HG03045 (cell line): Measurements from ENCODE around the gene HLCS.
"Not testable (repeated sequence)": the region's sequence is repeated elsewhere in the genome, so short reads cannot be mapped to it uniquely, and the experiment has no call there.

Experiments used
- ATAC-seq: cut with Tn5 transposase; IDR thresholded peaks from one replicate; pipeline ENCODE4 v1.9.1; 2021; ENCODE audit warnings: mild to moderate bottlenecking, moderate library complexity; ENCODE audit not compliant: unreplicated experiment

HLCS gene

GRCh38 chr21:36959020-36959835 lies 7.2 kb downstream of the HLCS start:
- no peak for ATAC-seq

- ATAC-seq, result no peak
Measured at GRCh38 chr21:36955783-36956182, 10.7 kb downstream of the HLCS start.

- not testable (repeated sequence) for ATAC-seq
Measured at GRCh38 chr21:36952331-36952730, 14.1 kb downstream of the HLCS start.

- ATAC-seq, result no peak
Measured at GRCh38 chr21:36949171-36950141, 17.0 kb downstream of the HLCS start.

- no peak for ATAC-seq
Measured at GRCh38 chr21:36948686-36949085, 17.8 kb downstream of the HLCS start.

- no peak for ATAC-seq
Measured at GRCh38 chr21:36946949-36947356, 19.5 kb downstream of the HLCS start.

- no peak for ATAC-seq
Measured at GRCh38 chr21:36945496-36946138, 20.9 kb downstream of the HLCS start.

GRCh38 chr21:36936361-36937135 lies 29.9 kb downstream of the HLCS start:
- no peak for ATAC-seq

GRCh38 chr21:36934864-36935420 lies 31.5 kb downstream of the HLCS start:
- ATAC-seq, result no peak

GRCh38 chr21:36932161-36932816 lies 34.2 kb downstream of the HLCS start:
- ATAC-seq, result no peak

- no peak for ATAC-seq
Measured at GRCh38 chr21:36929622-36930021, 36.8 kb downstream of the HLCS start.

GRCh38 chr21:36928960-36929359 lies 37.5 kb downstream of the HLCS start:
- no peak for ATAC-seq

- ATAC-seq, result no peak
Measured at GRCh38 chr21:36927719-36928117, 38.8 kb downstream of the HLCS start.

GRCh38 chr21:36926989-36927718 lies 39.3 kb downstream of the HLCS start:
- no peak for ATAC-seq

GRCh38 chr21:36923270-36923669 lies 43.2 kb downstream of the HLCS start:
- ATAC-seq, result no peak

- no peak for ATAC-seq
Measured at GRCh38 chr21:36922861-36923260, 43.6 kb downstream of the HLCS start.

GRCh38 chr21:36918291-36918690 lies 48.2 kb downstream of the HLCS start:
- no peak for ATAC-seq

GRCh38 chr21:36917471-36918158 lies 48.9 kb downstream of the HLCS start:
- no peak for ATAC-seq
